Motor neuron (in vitro differentiated cells): Measurements from ENCODE around the gene RGS7. TPM values are rescaled to one million over a fixed set of nuclear protein-coding genes. Genes with fewer than 3 reads are reported as not detected.
"Not testable (repeated sequence)": the region's sequence is repeated elsewhere in the genome, so short reads cannot be mapped to it uniquely, and the experiment has no call there.

Experiments used
- ATAC-seq, 8 experiments: fragments of 200-7000 bp; cut with Tn5 transposase; replicated peaks in 6 of 8; 2 replicates each; pipeline ENCODE4 v1.8.0; 2021; ENCODE audit warnings: mild to moderate bottlenecking in 8 of 8, moderate library complexity in 8 of 8
- H3K27ac ChIP-seq, 2 donors: fragments of 250-450 bp; sonication (Bioruptor Pico); 2 replicates each; pipeline ENCODE4 v1.9.0; 2021; ENCODE audit warnings: antibody characterized with exemption in 2 of 2, mild to moderate bottlenecking in 2 of 2, moderate library complexity in 1 of 2
- H3K4me1 ChIP-seq, 2 donors: fragments of 250-450 bp; sonication (Bioruptor Pico); replicated peaks in 1 of 2; 2 replicates each; pipeline ENCODE4 v1.6.1; 2021; ENCODE audit warnings: antibody characterized with exemption in 2 of 2, mild to moderate bottlenecking in 2 of 2, moderate library complexity in 1 of 2
- H3K4me3 ChIP-seq, 5 donors: fragments of 250-450 bp; sonication (Bioruptor Pico); 2 replicates each; pipeline ENCODE4 v1.9.0; 2021; ENCODE audit warnings: antibody characterized with exemption in 5 of 5, mild to moderate bottlenecking in 5 of 5, moderate library complexity in 4 of 5
- WGBS, 10 experiments: fragments of 450-650 bp; shearing (Covaris generic); methylation state at CpG; one replicate each; pipeline ENCODE4 v1.0.0; 2022; 5-methylcytosine and 5-hydroxymethylcytosine counted together
- in situ Hi-C, 9 experiments: fragments of 400-800 bp; cut with MboI; loops; one replicate each; pipeline ENCODE4 v1.15.0; 2021; ENCODE audit warnings: low sequenced_read_pairs in 9 of 9, low pct_unique_long_range_greater_than_20kb in 2 of 9; ENCODE audit not compliant: unreplicated experiment in 9 of 9
- total RNA-seq, 8 experiments: library from RNA; unstranded; fragments of 300-600 nt; gene quantifications; 2 replicates each; pipeline versions ENCODE4 v1.2.3 to v1.2.4, GENCODE V29; 2022

RGS7 gene
- total RNA-seq, 8 experiments from 2014 or later = 0.42 to 25.4 (median 14.8) TPM; not detected in 2

GRCh38 chr1:240927821-240928220, 429.2 kb downstream of the RGS7 start:
- no peaks in the 10 kb centered on the region for H3K4me1 ChIP-seq
- ATAC-seq = no peak
- H3K27ac ChIP-seq = no peak overlapping the region
- WGBS, 10 experiments = 28 to 100% (median 91%) methylated on average over 1 to 3 of the region's 3 CpGs; no CpG with 5 or more reads in 2 of the 10 experiments
- no peak overlapping the region for H3K4me3 ChIP-seq
- in situ Hi-C loops = loop anchor here in 1 of 9 experiments (25.0 kb wide), 1 partner anchor 191 kb away; no protein-coding TSS in a partner anchor

DNA sequence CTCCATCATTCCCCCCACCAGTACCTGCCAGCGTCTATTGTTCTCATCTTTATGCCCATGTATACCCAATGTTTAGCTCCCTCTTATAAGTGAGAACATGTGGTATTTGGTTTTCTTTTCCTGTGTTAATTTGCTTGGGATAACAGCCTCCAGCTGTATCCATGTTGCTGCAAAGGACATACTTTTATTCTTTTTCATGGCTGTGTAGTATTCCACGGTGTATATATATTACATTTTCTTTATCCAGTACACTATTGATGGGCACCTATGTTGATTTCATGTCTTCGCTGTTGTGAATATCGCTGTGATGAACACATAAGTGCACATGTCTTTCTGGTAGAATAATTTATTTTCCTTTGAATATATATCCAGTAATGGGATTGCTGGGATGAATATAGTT, 431.7 kb downstream of the RGS7 start:
- no peaks in the 10 kb centered on the region for H3K4me1 ChIP-seq
- no peak overlapping the region for H3K27ac ChIP-seq
- ATAC-seq = no peak
- in situ Hi-C loops = loop anchor here in 1 of 9 experiments (25.0 kb wide), 1 partner anchor 188 kb away; no protein-coding TSS in a partner anchor
- no peak overlapping the region for H3K4me3 ChIP-seq
- 17 to 100% (median 65%) methylated on average over 1 to 4 of the region's 4 CpGs; no CpG with 5 or more reads in 1 of the 10 experiments for WGBS, 10 experiments

- H3K4me1 ChIP-seq = peaks cover 0 to 11% of the 10 kb centered on the region in 2 donors
- H3K27ac ChIP-seq = no peak overlapping the region
- 14 to 71% (median 36%) methylated on average over 1 of the region's 1 CpG; no CpG with 5 or more reads in 1 of the 10 experiments for WGBS, 10 experiments
- ATAC-seq = peak in 4 of 8 experiments; percentile 52 to 99 (median 90)
- no peak overlapping the region for H3K4me3 ChIP-seq
- in situ Hi-C loops = no loop called here
Observed at GRCh38 chr1:240917976-240918375, 439.0 kb downstream of the RGS7 start.

GRCh38 chr1:240914506-240914905, 442.5 kb downstream of the RGS7 start:
- Histone ChIP-seq H3K27ac (no peak overlapping the region), H3K4me3 (no peak overlapping the region), H3K4me1 (peaks cover 0 to 11% of the 10 kb centered on the region in 2 donors)
- ATAC-seq = no peak
- WGBS, 10 experiments = 0 to 88% (median 70%) methylated on average over 1 of the region's 1 CpG; no CpG with 5 or more reads in 1 of the 10 experiments
- in situ Hi-C loops = no loop called here

DNA sequence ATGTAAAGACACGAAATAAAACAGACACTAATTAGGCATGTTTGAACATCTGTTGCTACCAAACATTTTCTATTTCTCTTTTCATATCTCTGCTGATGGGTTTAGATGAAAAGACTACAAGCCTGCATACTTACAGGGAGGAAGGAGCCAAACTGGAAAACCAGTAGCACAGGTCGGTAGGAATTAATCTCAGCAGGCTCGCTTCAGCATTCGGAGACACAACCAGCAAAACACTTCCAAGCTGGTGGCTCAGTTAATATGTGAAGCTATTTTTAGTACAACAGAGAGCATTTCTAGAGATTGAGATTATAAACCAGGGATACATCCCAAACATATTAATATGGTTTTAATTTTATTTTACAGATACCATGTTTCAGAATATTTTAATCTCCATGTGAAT, 444.2 kb downstream of the RGS7 start:
- Histone ChIP-seq H3K4me3 (no peak overlapping the region), H3K4me1 (peaks cover 0 to 6% of the 10 kb centered on the region in 2 donors), H3K27ac (no peak overlapping the region)
- WGBS, 10 experiments = 15 to 100% (median 58%) methylated on average over 1 to 4 of the region's 4 CpGs; no CpG with 5 or more reads in 2 of the 10 experiments
- in situ Hi-C loops = no loop called here
- ATAC-seq = no peak

DNA sequence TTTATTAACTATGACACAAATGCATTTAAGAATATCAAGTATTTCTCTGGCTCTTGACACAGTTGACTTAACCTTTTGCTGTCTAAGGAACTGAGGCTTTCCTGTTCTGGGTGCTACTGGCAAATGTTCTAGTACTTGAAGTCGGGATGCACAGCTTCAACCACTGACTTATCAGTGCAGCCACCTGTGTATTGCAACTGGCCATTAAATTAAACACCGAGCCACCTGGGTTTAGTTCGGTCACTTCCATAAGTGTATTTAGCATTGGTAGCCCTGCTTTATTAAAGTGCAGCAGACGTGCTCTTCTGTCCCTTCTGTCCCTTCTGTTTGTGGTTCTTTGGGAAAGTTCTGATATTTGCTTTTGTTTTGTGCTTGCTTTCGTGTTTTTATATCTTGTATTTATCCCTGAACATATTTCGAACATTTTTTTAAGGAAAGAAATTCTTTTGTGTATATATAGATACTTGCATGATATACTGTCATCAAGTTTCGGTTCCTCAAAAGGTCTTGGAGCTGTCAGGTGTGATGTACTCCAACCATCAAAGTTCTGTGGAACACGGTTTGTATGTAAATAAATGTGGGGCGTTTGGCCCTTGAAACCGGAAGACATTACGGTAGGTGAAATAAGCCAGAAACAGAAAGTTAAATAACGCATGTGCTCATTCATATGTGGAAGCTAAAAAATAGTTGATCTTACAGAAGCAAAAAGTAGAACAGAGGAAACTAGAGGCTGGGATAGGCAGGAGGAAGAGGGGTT, 447.1 kb downstream of the RGS7 start:
- ATAC-seq = no peak
- Histone ChIP-seq H3K4me3 (no peak overlapping the region), H3K4me1 (peaks cover 0 to 6% of the 10 kb centered on the region in 2 donors), H3K27ac (no peak overlapping the region)
- 37 to 96% (median 85%) methylated on average over 7 to 12 of the region's 12 CpGs for WGBS, 10 experiments
- in situ Hi-C loops = no loop called here

- Histone ChIP-seq H3K4me1 (no peaks in the 10 kb centered on the region), H3K4me3 (no peak overlapping the region), H3K27ac (no peak overlapping the region)
- in situ Hi-C loops = no loop called here
- no peak for ATAC-seq
Observed at GRCh38 chr1:240906477-240906876, 450.5 kb downstream of the RGS7 start.

DNA sequence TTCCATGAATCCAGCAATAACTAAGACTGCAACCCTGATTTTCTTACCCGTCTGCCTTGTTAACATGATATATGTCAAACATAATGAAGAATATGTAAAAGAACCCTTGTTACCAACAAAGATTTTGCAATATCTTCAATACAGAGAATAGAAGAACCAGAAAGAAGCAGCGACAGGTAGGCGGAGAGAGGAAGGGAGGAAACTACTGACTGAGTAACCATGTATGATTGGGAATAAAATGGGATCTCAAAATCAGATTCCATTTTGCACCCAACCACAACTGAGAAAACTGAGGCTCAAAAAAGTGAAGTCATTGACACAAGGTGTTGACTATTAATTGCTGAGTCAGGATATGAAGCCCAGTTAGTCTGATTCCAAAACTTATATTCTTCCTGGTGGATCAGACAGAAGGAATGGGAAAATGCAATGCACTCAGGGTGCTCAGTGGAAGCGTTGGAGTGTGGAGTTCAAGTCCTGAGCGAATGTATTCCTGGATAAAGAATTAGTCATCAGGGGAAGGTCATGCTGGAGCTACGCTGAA, 451.7 kb downstream of the RGS7 start:
- in situ Hi-C loops = no loop called here
- no peak overlapping the region for H3K27ac ChIP-seq
- WGBS, 10 experiments = 42 to 100% (median 86%) methylated on average over 2 to 6 of the region's 6 CpGs
- no peak for ATAC-seq
- no peaks in the 10 kb centered on the region for H3K4me1 ChIP-seq
- no peak overlapping the region for H3K4me3 ChIP-seq

DNA sequence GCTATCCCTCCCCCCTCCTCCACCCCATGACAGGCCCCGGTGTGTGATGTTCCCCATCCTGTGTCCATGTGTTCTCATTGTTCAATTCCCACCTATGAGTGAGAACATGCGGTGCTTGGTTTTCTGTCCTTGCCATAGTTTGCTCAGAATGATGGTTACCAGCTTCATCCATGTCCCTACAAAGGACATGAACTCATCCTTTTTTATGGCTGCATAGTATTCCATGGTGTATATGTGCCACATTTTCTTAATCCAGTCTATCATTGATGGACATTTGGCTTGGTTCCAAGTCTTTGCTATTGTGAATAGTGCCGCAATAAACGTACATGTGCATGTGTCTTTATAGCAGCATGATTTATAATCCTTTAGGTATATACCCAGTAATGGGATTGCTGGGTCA, 461.6 kb downstream of the RGS7 start:
- H3K27ac ChIP-seq, ATAC-seq, H3K4me3 ChIP-seq, H3K4me1 ChIP-seq: not testable (repeated sequence)
- 20 to 73% methylated on average over 1 to 2 of the region's 4 CpGs; no CpG with 5 or more reads in 8 of the 10 experiments for WGBS, 10 experiments
- in situ Hi-C loops = loop anchor here in 3 of 9 experiments (25.0 kb wide), 2 partner anchors 592 to 617 kb away; partner anchors contain the start of gene FH (in 1 of the 3)

DNA sequence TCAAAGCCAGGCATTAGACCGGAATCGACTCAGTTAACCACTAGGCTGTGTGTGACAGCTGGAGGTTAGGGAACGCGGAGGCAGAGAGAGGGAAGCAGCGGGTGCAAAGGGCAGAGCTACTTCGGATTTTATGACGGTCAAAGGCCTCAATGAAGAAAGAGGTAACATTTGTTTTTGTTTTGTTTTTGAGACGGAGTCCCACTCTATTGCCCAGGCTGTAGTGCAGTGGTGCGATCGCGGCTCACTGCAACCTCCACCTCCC, 468.3 kb downstream of the RGS7 start:
- H3K4me3 ChIP-seq = no peak overlapping the region
- ATAC-seq = no peak
- H3K4me1 ChIP-seq = no peaks in the 10 kb centered on the region
- in situ Hi-C loops = loop anchor here in 3 of 9 experiments (25.0 kb wide), 2 partner anchors 599 to 624 kb away; partner anchors contain the start of gene FH (in 1 of the 3)
- no peak overlapping the region for H3K27ac ChIP-seq
- 64 to 100% (median 88%) methylated on average over 1 to 11 of the region's 11 CpGs; no CpG with 5 or more reads in 3 of the 10 experiments for WGBS, 10 experiments

- H3K4me1 ChIP-seq = no peaks in the 10 kb centered on the region
- 43 to 100% (median 64%) methylated on average over 1 to 15 of the region's 15 CpGs for WGBS, 10 experiments
- H3K4me3 ChIP-seq = no peak overlapping the region
- in situ Hi-C loops = loop anchor here in 3 of 9 experiments (25.0 kb wide), 2 partner anchors 599 to 624 kb away; partner anchors contain the start of gene FH (in 1 of the 3)
- peak in 2 of 8 experiments; percentile 33 to 43 for ATAC-seq
- H3K27ac ChIP-seq = no peak overlapping the region
Observed at GRCh38 chr1:240888039-240888786, 468.8 kb downstream of the RGS7 start.

DNA sequence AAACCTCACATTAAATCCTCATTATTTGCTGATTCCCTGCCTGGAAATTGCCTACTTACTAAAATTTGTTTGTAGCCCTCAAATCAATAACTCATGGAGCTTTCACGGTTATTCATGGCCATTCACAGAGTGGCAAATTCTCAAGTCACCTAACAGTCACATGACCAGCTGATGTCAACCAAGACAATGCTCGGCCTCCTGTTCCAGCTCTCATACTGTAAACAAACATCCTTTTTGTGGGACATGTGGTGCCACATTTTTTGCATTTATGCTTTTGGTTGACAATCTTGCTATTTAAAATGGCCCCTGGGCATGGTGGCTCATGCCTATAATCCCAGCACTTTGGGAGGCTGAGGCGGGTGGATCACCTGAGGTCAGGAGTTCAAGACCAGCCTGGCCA, 473.5 kb downstream of the RGS7 start:
- Histone ChIP-seq H3K4me3 (no peak overlapping the region), H3K27ac (no peak overlapping the region), H3K4me1 (no peaks in the 10 kb centered on the region)
- no peak for ATAC-seq
- in situ Hi-C loops = loop anchor here in 3 of 9 experiments (25.0 kb wide), 2 partner anchors 604 to 629 kb away; partner anchors contain the start of gene FH (in 1 of the 3)
- 50 to 100% (median 96%) methylated on average over 1 to 2 of the region's 3 CpGs; no CpG with 5 or more reads in 2 of the 10 experiments for WGBS, 10 experiments
